Measurements from ENCODE around the gene ST3GAL5. TPM values are rescaled to one million over a fixed set of nuclear protein-coding genes. Genes with fewer than 3 reads are reported as not detected.

ST3GAL5 gene
- total RNA-seq, 1 donor, result 17.4 TPM

GRCh38 chr2:85802354-85803103 lies 86.3 kb downstream of the ST3GAL5 start:
- no peaks in the 10 kb centered on the region for H3K4me1 ChIP-seq (ENCODE audit: insufficient read depth, low read length)
- H3K9me3 ChIP-seq (ENCODE audit: low read depth, low read length), result peaks cover 4% of the 10 kb centered on the region
- H3K27ac ChIP-seq (ENCODE audit: low read depth, low read length), result no peak overlapping the region
- no peak for TF ChIP-seq CTCF (IDR thresholded peaks at IDR 0.05; ENCODE audit: extremely low read depth, low read depth, low read length)
- DNase-seq (ENCODE audit: insufficient read length, low spot score, missing footprints), result no peak
- no peak overlapping the region for H2AFZ ChIP-seq (ENCODE audit: low read length)
- H3K36me3 ChIP-seq (ENCODE audit: insufficient read depth, low read length), result no peaks in the 10 kb centered on the region
- no peaks in the 10 kb centered on the region for H3K27me3 ChIP-seq (ENCODE audit: insufficient read depth, low read length)
- H3K4me2 ChIP-seq (ENCODE audit: insufficient read depth, low read length), result no peak overlapping the region
- H3K4me3 ChIP-seq (ENCODE audit: insufficient read depth, low read length), result no peak overlapping the region
- H4K20me1 ChIP-seq (ENCODE audit: insufficient read depth, low read length), result no peaks in the 10 kb centered on the region
- H3K79me2 ChIP-seq (ENCODE audit: insufficient read depth, low read length), result no peaks in the 10 kb centered on the region

- H2AFZ ChIP-seq (ENCODE audit: low read length), result no peak overlapping the region
- H3K27ac ChIP-seq (ENCODE audit: low read depth, low read length), result no peak overlapping the region
- H3K4me3 ChIP-seq (ENCODE audit: insufficient read depth, low read length), result no peak overlapping the region
- no peaks in the 10 kb centered on the region for H3K4me1 ChIP-seq (ENCODE audit: insufficient read depth, low read length)
- no peaks in the 10 kb centered on the region for H3K27me3 ChIP-seq (ENCODE audit: insufficient read depth, low read length)
- no peaks in the 10 kb centered on the region for H4K20me1 ChIP-seq (ENCODE audit: insufficient read depth, low read length)
- H3K4me2 ChIP-seq (ENCODE audit: insufficient read depth, low read length), result no peak overlapping the region
- H3K79me2 ChIP-seq (ENCODE audit: insufficient read depth, low read length), result no peaks in the 10 kb centered on the region
- H3K9me3 ChIP-seq (ENCODE audit: low read depth, low read length), result peaks cover 4% of the 10 kb centered on the region
- TF ChIP-seq CTCF (IDR thresholded peaks at IDR 0.05; ENCODE audit: extremely low read depth, low read depth, low read length), result no peak
- no peaks in the 10 kb centered on the region for H3K36me3 ChIP-seq (ENCODE audit: insufficient read depth, low read length)
- no peak for DNase-seq (ENCODE audit: insufficient read length, low spot score, missing footprints)
Observed at GRCh38 chr2:85801871-85802270, 86.9 kb downstream of the ST3GAL5 start.

GRCh38 chr2:85800586-85800985 lies 88.2 kb downstream of the ST3GAL5 start:
- Histone ChIP-seq H3K4me1 (ENCODE audit: insufficient read depth, low read length) (peaks cover 8% of the 10 kb centered on the region), H3K79me2 (ENCODE audit: insufficient read depth, low read length) (no peaks in the 10 kb centered on the region), H4K20me1 (ENCODE audit: insufficient read depth, low read length) (no peaks in the 10 kb centered on the region), H3K4me3 (ENCODE audit: insufficient read depth, low read length) (no peak overlapping the region), H3K27ac (ENCODE audit: low read depth, low read length) (no peak overlapping the region), H2AFZ (ENCODE audit: low read length) (no peak overlapping the region), H3K4me2 (ENCODE audit: insufficient read depth, low read length) (no peak overlapping the region), H3K27me3 (ENCODE audit: insufficient read depth, low read length) (no peaks in the 10 kb centered on the region), H3K9me3 (ENCODE audit: low read depth, low read length) (peaks cover 4% of the 10 kb centered on the region), H3K36me3 (ENCODE audit: insufficient read depth, low read length) (no peaks in the 10 kb centered on the region)
- no peak for TF ChIP-seq CTCF (IDR thresholded peaks at IDR 0.05; ENCODE audit: extremely low read depth, low read depth, low read length)
- no peak for DNase-seq (ENCODE audit: insufficient read length, low spot score, missing footprints)

GRCh38 chr2:85799215-85799956 lies 89.4 kb downstream of the ST3GAL5 start:
- H3K4me1 ChIP-seq (ENCODE audit: insufficient read depth, low read length), result peaks cover 8% of the 10 kb centered on the region
- H3K9me3 ChIP-seq (ENCODE audit: low read depth, low read length), result peaks cover 4% of the 10 kb centered on the region
- H3K27me3 ChIP-seq (ENCODE audit: insufficient read depth, low read length), result no peaks in the 10 kb centered on the region
- no peaks in the 10 kb centered on the region for H3K79me2 ChIP-seq (ENCODE audit: insufficient read depth, low read length)
- no peak for TF ChIP-seq CTCF (IDR thresholded peaks at IDR 0.05; ENCODE audit: extremely low read depth, low read depth, low read length)
- no peak for DNase-seq (ENCODE audit: insufficient read length, low spot score, missing footprints)
- no peak overlapping the region for H3K4me2 ChIP-seq (ENCODE audit: insufficient read depth, low read length)
- H3K4me3 ChIP-seq (ENCODE audit: insufficient read depth, low read length), result no peak overlapping the region
- no peak overlapping the region for H2AFZ ChIP-seq (ENCODE audit: low read length)
- H4K20me1 ChIP-seq (ENCODE audit: insufficient read depth, low read length), result no peaks in the 10 kb centered on the region
- H3K27ac ChIP-seq (ENCODE audit: low read depth, low read length), result no peak overlapping the region
- H3K36me3 ChIP-seq (ENCODE audit: insufficient read depth, low read length), result no peaks in the 10 kb centered on the region
